DOHH2 (cell line): ENCODE results near the gene PPP1R13B.

Experiments
- H3F3A ChIP-seq: fragments of 200-600 bp; sonication (generic), shearing (Covaris generic); 2 replicates; pipeline ENCODE4 v1.6.0; 2016; ENCODE audit warnings: antibody characterized with exemption, mild to moderate bottlenecking; ENCODE audit not compliant: control insufficient read depth, insufficient read depth
- H3K27ac ChIP-seq: fragments of 200-600 bp; sonication (generic); 2 replicates; pipeline ENCODE4 v1.5.1; 2014; ENCODE audit warnings: low read depth, mild to moderate bottlenecking, low read length, moderate library complexity
- H3K27me3 ChIP-seq: fragments of 200-600 bp; sonication (generic); 2 replicates; pipeline ENCODE4 v1.6.1; 2014; ENCODE audit warnings: mild to moderate bottlenecking, low read length, mixed read lengths; ENCODE audit not compliant: control insufficient read depth
- H3K36me3 ChIP-seq: fragments of 200-600 bp; sonication (generic); 2 replicates; pipeline ENCODE4 v1.6.1; 2014; ENCODE audit warnings: mild to moderate bottlenecking, low read length, moderate library complexity, mixed read lengths; ENCODE audit not compliant: control insufficient read depth
- H3K4me1 ChIP-seq: fragments of 200-600 bp; sonication (generic); 2 replicates; pipeline ENCODE4 v1.6.1; 2014; ENCODE audit warnings: mild to moderate bottlenecking, low read length, mixed read lengths; ENCODE audit not compliant: control insufficient read depth
- H3K4me2 ChIP-seq: fragments of 200-600 bp; sonication (generic); 2 replicates; pipeline ENCODE4 v1.6.0; 2014; ENCODE audit warnings: mild to moderate bottlenecking, low read length, moderate library complexity
- H3K4me3 ChIP-seq: fragments of 200-600 bp; sonication (generic); 2 replicates; pipeline ENCODE4 v1.5.1; 2014; ENCODE audit warnings: mild to moderate bottlenecking, low read length, mixed read lengths
- H3K79me2 ChIP-seq: fragments of 200-600 bp; sonication (generic); 2 replicates; pipeline ENCODE4 v1.6.1; 2014; ENCODE audit warnings: mild to moderate bottlenecking, low read length, mixed read lengths; ENCODE audit not compliant: control insufficient read depth
- H3K9me2 ChIP-seq: fragments of 200-600 bp; sonication (generic); replicated peaks from 2 replicates; pipeline ENCODE4 v1.6.1; 2014; ENCODE audit warnings: mild to moderate bottlenecking, low read length, mixed read lengths; ENCODE audit not compliant: control insufficient read depth
- H3K9me3 ChIP-seq: fragments of 200-600 bp; sonication (generic); 2 replicates; pipeline ENCODE4 v1.6.1; 2014; ENCODE audit warnings: antibody characterized with exemption, low read length, mixed read lengths; ENCODE audit not compliant: control insufficient read depth, insufficient read depth
- H4K20me1 ChIP-seq: fragments of 200-600 bp; sonication (generic); 2 replicates; pipeline ENCODE4 v1.6.0; 2014; ENCODE audit warnings: low read depth, mild to moderate bottlenecking, antibody characterized with exemption, low read length, moderate library complexity; ENCODE audit not compliant: control insufficient read depth, insufficient read depth
- EZH2phosphoT487 ChIP-seq: fragments of 200-600 bp; sonication (generic); IDR thresholded peaks from 2 replicates; pipeline ENCODE4 v1.6.1; 2017; ENCODE audit warnings: borderline replicate concordance, mild to moderate bottlenecking, antibody characterized with exemption, low read length, moderate library complexity, mixed read lengths
- TF ChIP-seq, protein P1 (sequence below): fragments of 200-600 bp; sonication (generic); IDR thresholded peaks from one replicate; pipeline ENCODE4 v1.5.1; 2014; ENCODE audit warnings: antibody characterized with exemption, mild to moderate bottlenecking, low read depth, low read length; ENCODE audit not compliant: poor library complexity, severe bottlenecking

Gene PPP1R13B

DNA sequence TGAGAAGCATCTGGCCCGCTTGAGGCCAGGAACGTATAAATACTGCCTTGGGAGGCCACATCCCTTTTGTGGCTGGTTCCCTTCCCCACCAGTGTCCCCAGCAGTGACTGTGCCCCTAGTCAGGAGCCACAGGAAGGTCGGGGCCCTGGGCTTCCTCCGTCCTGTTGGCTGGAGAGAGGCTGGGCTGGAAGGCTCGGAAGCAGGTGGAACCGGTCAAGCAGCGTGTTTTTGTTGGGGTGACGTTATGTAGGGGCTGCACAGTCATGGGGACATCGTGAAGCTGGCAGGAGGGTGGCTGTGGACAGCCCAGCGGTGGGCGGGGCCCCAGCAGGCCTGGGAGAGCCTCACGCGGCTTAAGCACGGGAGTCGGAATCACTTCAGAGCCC lies 142.3 kb downstream of the PPP1R13B start:
- H4K20me1 ChIP-seq = no peaks in the 10 kb centered on the region; the same call in 1 of the 2 replicates
- H3K9me3 ChIP-seq = no peaks in the 10 kb centered on the region
- H3K79me2 ChIP-seq = peaks cover 27% of the 10 kb centered on the region
- no peak for TF ChIP-seq EZH2phosphoT487
- TF ChIP-seq, protein P1, sequence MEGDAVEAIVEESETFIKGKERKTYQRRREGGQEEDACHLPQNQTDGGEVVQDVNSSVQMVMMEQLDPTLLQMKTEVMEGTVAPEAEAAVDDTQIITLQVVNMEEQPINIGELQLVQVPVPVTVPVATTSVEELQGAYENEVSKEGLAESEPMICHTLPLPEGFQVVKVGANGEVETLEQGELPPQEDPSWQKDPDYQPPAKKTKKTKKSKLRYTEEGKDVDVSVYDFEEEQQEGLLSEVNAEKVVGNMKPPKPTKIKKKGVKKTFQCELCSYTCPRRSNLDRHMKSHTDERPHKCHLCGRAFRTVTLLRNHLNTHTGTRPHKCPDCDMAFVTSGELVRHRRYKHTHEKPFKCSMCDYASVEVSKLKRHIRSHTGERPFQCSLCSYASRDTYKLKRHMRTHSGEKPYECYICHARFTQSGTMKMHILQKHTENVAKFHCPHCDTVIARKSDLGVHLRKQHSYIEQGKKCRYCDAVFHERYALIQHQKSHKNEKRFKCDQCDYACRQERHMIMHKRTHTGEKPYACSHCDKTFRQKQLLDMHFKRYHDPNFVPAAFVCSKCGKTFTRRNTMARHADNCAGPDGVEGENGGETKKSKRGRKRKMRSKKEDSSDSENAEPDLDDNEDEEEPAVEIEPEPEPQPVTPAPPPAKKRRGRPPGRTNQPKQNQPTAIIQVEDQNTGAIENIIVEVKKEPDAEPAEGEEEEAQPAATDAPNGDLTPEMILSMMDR = no peak
- no peak overlapping the region for H3K27ac ChIP-seq
- no peak overlapping the region for H3K4me3 ChIP-seq
- H3K9me2 ChIP-seq = no peaks in the 10 kb centered on the region
- no peak overlapping the region for H3K4me2 ChIP-seq
- H3F3A ChIP-seq = peaks cover 3% of the 10 kb centered on the region; the same call in 1 of the 2 replicates
- peaks cover 34% of the 10 kb centered on the region for H3K4me1 ChIP-seq
- no peaks in the 10 kb centered on the region for H3K27me3 ChIP-seq
- H3K36me3 ChIP-seq = peaks cover 93% of the 10 kb centered on the region

- H3K4me3 ChIP-seq = no peak overlapping the region
- H3F3A ChIP-seq = peaks cover 3% of the 10 kb centered on the region; the same call in 1 of the 2 replicates
- H3K27ac ChIP-seq = no peak overlapping the region
- H3K4me2 ChIP-seq = no peak overlapping the region
- H4K20me1 ChIP-seq = no peaks in the 10 kb centered on the region; the same call in 1 of the 2 replicates
- H3K27me3 ChIP-seq = no peaks in the 10 kb centered on the region
- TF ChIP-seq EZH2phosphoT487 = no peak
- H3K36me3 ChIP-seq = peaks cover 93% of the 10 kb centered on the region
- H3K4me1 ChIP-seq = peaks cover 38% of the 10 kb centered on the region
- H3K9me3 ChIP-seq = no peaks in the 10 kb centered on the region
- no peaks in the 10 kb centered on the region for H3K9me2 ChIP-seq
- peaks cover 27% of the 10 kb centered on the region for H3K79me2 ChIP-seq
Measured at GRCh38 chr14:103704708-103705107, 142.7 kb downstream of the PPP1R13B start.

- H3K36me3 ChIP-seq = peaks cover 93% of the 10 kb centered on the region
- H3K4me1 ChIP-seq = peaks cover 48% of the 10 kb centered on the region
- H3K9me3 ChIP-seq = no peaks in the 10 kb centered on the region
Measured at GRCh38 chr14:103703433-103704385, 143.7 kb downstream of the PPP1R13B start.

More at GRCh38 chr14:103703433-103704385, 143.7 kb downstream of the PPP1R13B start:
- no peaks in the 10 kb centered on the region; the same call in 1 of the 2 replicates for H4K20me1 ChIP-seq
- H3K4me2 ChIP-seq = no peak overlapping the region
- TF ChIP-seq EZH2phosphoT487 = no peak
- TF ChIP-seq, protein P1 = no peak
- no peak overlapping the region for H3K27ac ChIP-seq
- no peaks in the 10 kb centered on the region for H3K9me2 ChIP-seq
- peaks cover 28% of the 10 kb centered on the region for H3K79me2 ChIP-seq
- peaks cover 6% of the 10 kb centered on the region; the same call in 1 of the 2 replicates for H3F3A ChIP-seq
- H3K27me3 ChIP-seq = no peaks in the 10 kb centered on the region
- no peak overlapping the region for H3K4me3 ChIP-seq
